Measurements from ENCODE around the gene PDE4D.
A peak's percentile ranks its signal among the peaks of the same experiment; 100 is the strongest.
"Not testable (repeated sequence)": the region's sequence is repeated elsewhere in the genome, so short reads cannot be mapped to it uniquely, and the experiment has no call there.

Gene PDE4D

DNA sequence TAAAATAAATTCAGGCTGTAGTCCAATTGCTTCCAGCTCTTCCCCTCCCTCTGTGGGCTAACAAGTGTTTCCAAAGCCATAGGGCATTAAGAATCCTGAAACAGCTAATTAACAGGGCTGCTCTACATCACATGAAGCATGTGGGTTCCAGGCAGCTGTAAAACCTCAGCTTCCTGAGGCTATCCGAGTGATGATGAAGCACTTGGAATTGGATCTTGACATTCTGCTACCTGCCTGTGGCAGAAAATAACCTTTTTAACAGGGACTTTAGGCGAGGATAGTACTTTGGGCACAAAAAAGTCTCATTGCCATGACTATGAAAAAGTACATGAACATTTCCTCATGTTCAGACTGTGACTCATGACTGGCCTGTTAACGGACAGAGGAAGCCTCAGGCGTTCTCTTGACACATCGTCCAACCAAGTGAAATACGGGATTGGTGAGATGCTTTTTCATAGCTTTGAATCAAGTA, 107.2 kb downstream of the PDE4D start:
- Histone ChIP-seq H3K4me3 (ENCODE audit: low read depth, low read length) (no peak overlapping the region), H3K79me2 (ENCODE audit: control insufficient read depth, insufficient read depth, low read length, unreplicated experiment) (no peaks in the 10 kb centered on the region), H3K36me3 (ENCODE audit: insufficient read depth, low read length) (no peaks in the 10 kb centered on the region), H3K27me3 (ENCODE audit: insufficient read depth, low read length) (no peaks in the 10 kb centered on the region), H2AFZ (ENCODE audit: low read length, unreplicated experiment) (peak overlapping the region; percentile 80), H3K27ac (ENCODE audit: low read depth, low read length) (peak overlapping the region; percentile 54), H3K4me1 (ENCODE audit: control insufficient read depth, insufficient read depth, low read length, unreplicated experiment) (peaks cover 17% of the 10 kb centered on the region)

GRCh38 chr5:59785676-59786333, 107.7 kb downstream of the PDE4D start:
- no peak overlapping the region for H3K4me3 ChIP-seq (ENCODE audit: low read depth, low read length)
- peak overlapping the region; percentile 80 for H2AFZ ChIP-seq (ENCODE audit: low read length, unreplicated experiment)
- no peaks in the 10 kb centered on the region for H3K79me2 ChIP-seq (ENCODE audit: control insufficient read depth, insufficient read depth, low read length, unreplicated experiment)
- peak overlapping the region; percentile 54 for H3K27ac ChIP-seq (ENCODE audit: low read depth, low read length)
- H3K4me1 ChIP-seq (ENCODE audit: control insufficient read depth, insufficient read depth, low read length, unreplicated experiment) = peaks cover 17% of the 10 kb centered on the region
- no peaks in the 10 kb centered on the region for H3K27me3 ChIP-seq (ENCODE audit: insufficient read depth, low read length)
- no peaks in the 10 kb centered on the region for H3K36me3 ChIP-seq (ENCODE audit: insufficient read depth, low read length)

DNA sequence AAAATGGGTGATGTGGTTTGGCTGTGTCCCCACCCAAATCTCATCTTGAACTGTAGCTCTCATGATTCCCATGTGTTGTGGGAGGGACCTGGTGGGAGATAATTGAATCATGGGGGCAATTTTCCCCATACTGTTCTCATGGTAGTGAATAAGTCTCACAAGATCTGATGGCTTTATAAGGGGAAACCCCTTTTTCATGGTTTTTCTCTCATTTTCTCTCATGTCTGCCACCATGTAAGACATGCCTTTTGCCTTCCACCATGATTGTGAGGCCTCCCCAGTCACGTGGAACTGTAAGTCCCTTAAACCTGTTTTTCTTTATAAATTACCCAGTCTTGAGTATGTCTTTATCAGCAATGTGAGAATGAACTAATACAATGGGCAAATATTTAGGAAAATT, 108.8 kb downstream of the PDE4D start:
- H2AFZ ChIP-seq (ENCODE audit: low read length, unreplicated experiment); H3K4me1 ChIP-seq (ENCODE audit: control insufficient read depth, insufficient read depth, low read length, unreplicated experiment); H3K27me3 ChIP-seq (ENCODE audit: insufficient read depth, low read length); H3K36me3 ChIP-seq (ENCODE audit: insufficient read depth, low read length); H3K79me2 ChIP-seq (ENCODE audit: control insufficient read depth, insufficient read depth, low read length, unreplicated experiment); H3K4me3 ChIP-seq (ENCODE audit: low read depth, low read length); H3K27ac ChIP-seq (ENCODE audit: low read depth, low read length): not testable (repeated sequence)

DNA sequence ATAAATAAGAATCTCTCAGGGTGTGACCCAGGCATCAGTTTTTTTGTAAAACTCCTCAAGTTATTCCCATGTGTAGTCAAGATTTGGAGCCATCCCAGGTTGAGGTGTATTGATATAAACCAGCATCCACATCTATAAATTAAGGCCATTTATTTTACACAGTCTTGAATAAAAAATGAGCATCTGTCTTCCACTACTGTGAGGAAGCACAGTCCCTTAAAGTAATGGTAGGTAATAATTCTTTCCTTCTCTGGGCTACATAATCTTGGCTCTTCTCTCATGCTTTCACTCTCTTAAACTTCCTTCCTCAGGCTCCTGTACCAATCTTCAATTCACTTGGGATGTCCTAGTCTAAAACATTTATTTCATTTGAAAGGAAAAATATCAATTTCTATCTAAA, 110.3 kb downstream of the PDE4D start:
- no peaks in the 10 kb centered on the region for H3K79me2 ChIP-seq (ENCODE audit: control insufficient read depth, insufficient read depth, low read length, unreplicated experiment)
- H3K27me3 ChIP-seq (ENCODE audit: insufficient read depth, low read length) = no peaks in the 10 kb centered on the region
- no peaks in the 10 kb centered on the region for H3K36me3 ChIP-seq (ENCODE audit: insufficient read depth, low read length)
- no peak overlapping the region for H3K4me3 ChIP-seq (ENCODE audit: low read depth, low read length)
- no peak overlapping the region for H2AFZ ChIP-seq (ENCODE audit: low read length, unreplicated experiment)
- H3K27ac ChIP-seq (ENCODE audit: low read depth, low read length) = no peak overlapping the region
- H3K4me1 ChIP-seq (ENCODE audit: control insufficient read depth, insufficient read depth, low read length, unreplicated experiment) = peaks cover 7% of the 10 kb centered on the region

- Histone ChIP-seq H3K4me1 (ENCODE audit: control insufficient read depth, insufficient read depth, low read length, unreplicated experiment) (peaks cover 7% of the 10 kb centered on the region), H3K36me3 (ENCODE audit: insufficient read depth, low read length) (no peaks in the 10 kb centered on the region)
Measured at GRCh38 chr5:59782856-59783255, 110.7 kb downstream of the PDE4D start.

GRCh38 chr5:59779453-59779852, 114.1 kb downstream of the PDE4D start:
- Histone ChIP-seq H3K36me3 (ENCODE audit: insufficient read depth, low read length) (no peaks in the 10 kb centered on the region), H3K4me1 (ENCODE audit: control insufficient read depth, insufficient read depth, low read length, unreplicated experiment) (no peaks in the 10 kb centered on the region)

More at GRCh38 chr5:59782856-59783255, 110.7 kb downstream of the PDE4D start:
- Histone ChIP-seq H2AFZ (ENCODE audit: low read length, unreplicated experiment) (no peak overlapping the region), H3K27me3 (ENCODE audit: insufficient read depth, low read length) (no peaks in the 10 kb centered on the region), H3K27ac (ENCODE audit: low read depth, low read length) (no peak overlapping the region), H3K4me3 (ENCODE audit: low read depth, low read length) (no peak overlapping the region), H3K79me2 (ENCODE audit: control insufficient read depth, insufficient read depth, low read length, unreplicated experiment) (no peaks in the 10 kb centered on the region)

GRCh38 chr5:59777028-59777427, 116.5 kb downstream of the PDE4D start:
- Histone ChIP-seq H3K27ac (ENCODE audit: low read depth, low read length) (no peak overlapping the region), H3K4me1 (ENCODE audit: control insufficient read depth, insufficient read depth, low read length, unreplicated experiment) (no peaks in the 10 kb centered on the region), H2AFZ (ENCODE audit: low read length, unreplicated experiment) (no peak overlapping the region), H3K27me3 (ENCODE audit: insufficient read depth, low read length) (no peaks in the 10 kb centered on the region), H3K79me2 (ENCODE audit: control insufficient read depth, insufficient read depth, low read length, unreplicated experiment) (no peaks in the 10 kb centered on the region), H3K4me3 (ENCODE audit: low read depth, low read length) (no peak overlapping the region), H3K36me3 (ENCODE audit: insufficient read depth, low read length) (no peaks in the 10 kb centered on the region)

More at GRCh38 chr5:59779453-59779852, 114.1 kb downstream of the PDE4D start:
- Histone ChIP-seq H3K27ac (ENCODE audit: low read depth, low read length) (no peak overlapping the region), H2AFZ (ENCODE audit: low read length, unreplicated experiment) (no peak overlapping the region), H3K79me2 (ENCODE audit: control insufficient read depth, insufficient read depth, low read length, unreplicated experiment) (no peaks in the 10 kb centered on the region), H3K27me3 (ENCODE audit: insufficient read depth, low read length) (no peaks in the 10 kb centered on the region), H3K4me3 (ENCODE audit: low read depth, low read length) (no peak overlapping the region)

GRCh38 chr5:59773294-59773693, 120.2 kb downstream of the PDE4D start:
- Histone ChIP-seq H3K27ac (ENCODE audit: low read depth, low read length) (no peak overlapping the region), H2AFZ (ENCODE audit: low read length, unreplicated experiment) (no peak overlapping the region), H3K79me2 (ENCODE audit: control insufficient read depth, insufficient read depth, low read length, unreplicated experiment) (no peaks in the 10 kb centered on the region), H3K27me3 (ENCODE audit: insufficient read depth, low read length) (0 out of 2 replicates have a peak, but pooled peaks cover 4% of the 10 kb centered on the region), H3K4me3 (ENCODE audit: low read depth, low read length) (no peak overlapping the region), H3K4me1 (ENCODE audit: control insufficient read depth, insufficient read depth, low read length, unreplicated experiment) (peaks cover 15% of the 10 kb centered on the region), H3K36me3 (ENCODE audit: insufficient read depth, low read length) (no peaks in the 10 kb centered on the region)

- no peak overlapping the region for H3K4me3 ChIP-seq (ENCODE audit: low read depth, low read length)
- H3K36me3 ChIP-seq (ENCODE audit: insufficient read depth, low read length) = no peaks in the 10 kb centered on the region
- no peaks in the 10 kb centered on the region for H3K79me2 ChIP-seq (ENCODE audit: control insufficient read depth, insufficient read depth, low read length, unreplicated experiment)
- H3K4me1 ChIP-seq (ENCODE audit: control insufficient read depth, insufficient read depth, low read length, unreplicated experiment) = peaks cover 15% of the 10 kb centered on the region
- H3K27me3 ChIP-seq (ENCODE audit: insufficient read depth, low read length) = 0 out of 2 replicates have a peak, but pooled peaks cover 8% of the 10 kb centered on the region
- H2AFZ ChIP-seq (ENCODE audit: low read length, unreplicated experiment) = no peak overlapping the region
- H3K27ac ChIP-seq (ENCODE audit: low read depth, low read length) = no peak overlapping the region
Measured at GRCh38 chr5:59772757-59773156, 120.8 kb downstream of the PDE4D start.

DNA sequence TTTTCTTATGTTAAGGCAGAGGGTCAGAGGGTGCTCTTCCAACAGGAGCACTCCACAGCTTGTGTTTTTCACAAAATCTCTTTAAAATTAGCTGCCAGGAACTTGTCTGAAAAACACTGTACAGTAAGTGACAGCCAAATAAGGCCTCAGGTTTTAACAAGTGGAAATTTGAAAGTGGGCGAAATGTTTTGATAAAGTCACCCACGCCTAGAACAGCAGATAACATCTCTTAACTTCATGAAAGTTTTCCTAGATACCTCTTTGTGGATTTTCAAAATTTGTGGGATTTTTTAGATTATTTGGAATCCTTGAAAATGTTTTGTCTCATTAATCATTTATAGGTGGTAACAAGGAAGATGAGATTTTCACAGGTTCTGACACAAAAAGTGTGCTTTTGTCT, 121.3 kb downstream of the PDE4D start:
- H2AFZ ChIP-seq (ENCODE audit: low read length, unreplicated experiment) = no peak overlapping the region
- H3K4me1 ChIP-seq (ENCODE audit: control insufficient read depth, insufficient read depth, low read length, unreplicated experiment) = peaks cover 15% of the 10 kb centered on the region
- no peak overlapping the region for H3K27ac ChIP-seq (ENCODE audit: low read depth, low read length)
- peaks cover 13% of the 10 kb centered on the region; the same call in 1 of the 2 replicates for H3K27me3 ChIP-seq (ENCODE audit: insufficient read depth, low read length)
- no peak overlapping the region for H3K4me3 ChIP-seq (ENCODE audit: low read depth, low read length)
- no peaks in the 10 kb centered on the region for H3K79me2 ChIP-seq (ENCODE audit: control insufficient read depth, insufficient read depth, low read length, unreplicated experiment)
- no peaks in the 10 kb centered on the region for H3K36me3 ChIP-seq (ENCODE audit: insufficient read depth, low read length)

DNA sequence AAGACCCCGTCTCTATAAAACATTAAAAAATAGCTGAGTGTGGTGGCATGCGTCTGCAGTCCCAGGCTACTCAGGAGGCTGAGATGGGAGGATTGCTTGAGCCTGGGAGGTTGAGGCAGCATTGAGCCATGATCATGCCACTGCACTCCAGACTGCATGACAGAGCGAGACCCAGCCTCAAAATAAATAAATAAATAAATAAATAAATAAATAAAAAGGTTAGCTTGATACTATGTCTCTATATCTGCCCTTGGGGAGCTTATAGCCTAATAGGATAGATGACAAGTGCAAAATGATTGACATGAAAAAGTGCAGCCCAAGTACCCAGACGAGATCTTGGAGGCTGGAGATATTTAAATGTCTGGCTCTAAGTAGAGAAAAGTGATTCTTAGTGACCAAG, 122.6 kb downstream of the PDE4D start:
- H3K27me3 ChIP-seq (ENCODE audit: insufficient read depth, low read length) = peaks cover 22% of the 10 kb centered on the region
- H3K79me2 ChIP-seq (ENCODE audit: control insufficient read depth, insufficient read depth, low read length, unreplicated experiment) = no peaks in the 10 kb centered on the region
- H3K4me3 ChIP-seq (ENCODE audit: low read depth, low read length) = no peak overlapping the region
- no peak overlapping the region for H2AFZ ChIP-seq (ENCODE audit: low read length, unreplicated experiment)
- H3K36me3 ChIP-seq (ENCODE audit: insufficient read depth, low read length) = no peaks in the 10 kb centered on the region
- peaks cover 22% of the 10 kb centered on the region for H3K4me1 ChIP-seq (ENCODE audit: control insufficient read depth, insufficient read depth, low read length, unreplicated experiment)
- no peak overlapping the region for H3K27ac ChIP-seq (ENCODE audit: low read depth, low read length)
